Stimulated activated naive CD4-positive, alpha-beta T cell treated with Interleukin-2 at 50 U/mL for 16 hours (primary cell): ENCODE measurements around the gene PACSIN2.

Experiments used
- DNase-seq: peaks from one replicate; lab custom pipeline; 2025; lab: John Stamatoyannopoulos, UW

PACSIN2 gene

GRCh38 chr22:42881298-42881697, 133.7 kb downstream of the PACSIN2 start:
- no peak for DNase-seq

GRCh38 chr22:42880815-42881214, 134.1 kb downstream of the PACSIN2 start:
- DNase-seq = no peak

- no peak for DNase-seq
These were observed 135.5 kb downstream of the PACSIN2 start for GRCh38 chr22:42879371-42880021.

GRCh38 chr22:42878561-42879305, 136.2 kb downstream of the PACSIN2 start:
- DNase-seq = no peak

GRCh38 chr22:42877597-42878340, 137.2 kb downstream of the PACSIN2 start:
- no peak for DNase-seq

- DNase-seq = no peak
These were observed 137.8 kb downstream of the PACSIN2 start for GRCh38 chr22:42877158-42877557.

- no peak for DNase-seq
These were observed 138.9 kb downstream of the PACSIN2 start for GRCh38 chr22:42876041-42876440.

- DNase-seq = no peak
These were observed 140.9 kb downstream of the PACSIN2 start for GRCh38 chr22:42874010-42874409.

GRCh38 chr22:42873356-42873755, 141.6 kb downstream of the PACSIN2 start:
- DNase-seq = no peak

- DNase-seq = no peak
These were observed 142.1 kb downstream of the PACSIN2 start for GRCh38 chr22:42872821-42873220.

GRCh38 chr22:42871146-42872050, 143.6 kb downstream of the PACSIN2 start:
- DNase-seq = no peak

GRCh38 chr22:42869888-42870480, 145.0 kb downstream of the PACSIN2 start:
- DNase-seq = no peak

- no peak for DNase-seq
These were observed 145.5 kb downstream of the PACSIN2 start for GRCh38 chr22:42869463-42869862.

- no peak for DNase-seq
These were observed 146.1 kb downstream of the PACSIN2 start for GRCh38 chr22:42868751-42869251.

GRCh38 chr22:42866100-42866499, 148.8 kb downstream of the PACSIN2 start:
- DNase-seq = no peak

GRCh38 chr22:42865536-42865935, 149.4 kb downstream of the PACSIN2 start:
- no peak for DNase-seq

GRCh38 chr22:42863349-42863961, 151.5 kb downstream of the PACSIN2 start:
- DNase-seq = peak; percentile 55

- DNase-seq = no peak
These were observed 152.8 kb downstream of the PACSIN2 start for GRCh38 chr22:42862045-42862734.

- DNase-seq = no peak
These were observed 154.0 kb downstream of the PACSIN2 start for GRCh38 chr22:42860968-42861367.

GRCh38 chr22:42857845-42858481, 157.0 kb downstream of the PACSIN2 start:
- DNase-seq = no peak
